ENCODE data around the gene WWOX. TPM values are rescaled to one million over a fixed set of nuclear protein-coding genes. Genes with fewer than 3 reads are reported as not detected.
"Not testable (repeated sequence)": the region's sequence is repeated elsewhere in the genome, so short reads cannot be mapped to it uniquely, and the experiment has no call there.

The WWOX gene
- total RNA-seq = 11.0 and 12.6 TPM in 2 replicates

GRCh38 chr16:78099271-78100111 is at the start of gene WWOX:
Gene WWOX, plus strand, starts transcription at chr16:78099654.
- FAIRE-seq (no peak), DNase-seq (ENCODE audit: low read depth) (peak; percentile 95)
- Histone ChIP-seq H3K4me3 (ENCODE audit: low read depth, low read length) (peak within 1 kb of the TSS; percentile 99), H3K36me3 (ENCODE audit: control insufficient read depth, insufficient read depth, low read length) (no peaks in the 10 kb centered on the region), H3K27me3 (ENCODE audit: control insufficient read depth, insufficient read depth, low read length) (no peaks in the 10 kb centered on the region)
- peak; percentile 94 for TF ChIP-seq CTCF (IDR thresholded peaks at IDR 0.05; ENCODE audit: insufficient read depth, low read length, severe bottlenecking)

- Histone ChIP-seq H3K4me3 (ENCODE audit: low read depth, low read length) (no peak overlapping the region), H3K36me3 (ENCODE audit: control insufficient read depth, insufficient read depth, low read length) (no peaks in the 10 kb centered on the region), H3K27me3 (ENCODE audit: control insufficient read depth, insufficient read depth, low read length) (no peaks in the 10 kb centered on the region)
- DNase-seq (ENCODE audit: low read depth) (no peak), FAIRE-seq (no peak)
- TF ChIP-seq CTCF (IDR thresholded peaks at IDR 0.05; ENCODE audit: insufficient read depth, low read length, severe bottlenecking) = no peak
Observed at GRCh38 chr16:78050734-78051400, 48.6 kb upstream of the WWOX start.

GRCh38 chr16:78057803-78058564 is 41.5 kb upstream of the WWOX start:
- no peak for FAIRE-seq
- Histone ChIP-seq H3K27me3 (ENCODE audit: control insufficient read depth, insufficient read depth, low read length) (no peaks in the 10 kb centered on the region), H3K4me3 (ENCODE audit: low read depth, low read length) (no peak overlapping the region), H3K36me3 (ENCODE audit: control insufficient read depth, insufficient read depth, low read length) (no peaks in the 10 kb centered on the region)
- no peak for DNase-seq (ENCODE audit: low read depth)
- no peak for TF ChIP-seq CTCF (IDR thresholded peaks at IDR 0.05; ENCODE audit: insufficient read depth, low read length, severe bottlenecking)

- not testable (repeated sequence) for DNase-seq (ENCODE audit: low read depth); H3K27me3 ChIP-seq (ENCODE audit: control insufficient read depth, insufficient read depth, low read length); H3K4me3 ChIP-seq (ENCODE audit: low read depth, low read length); H3K36me3 ChIP-seq (ENCODE audit: control insufficient read depth, insufficient read depth, low read length); FAIRE-seq
Observed at GRCh38 chr16:78059806-78060205, 39.6 kb upstream of the WWOX start.

- Histone ChIP-seq H3K36me3 (ENCODE audit: control insufficient read depth, insufficient read depth, low read length) (no peaks in the 10 kb centered on the region), H3K4me3 (ENCODE audit: low read depth, low read length) (no peak overlapping the region), H3K27me3 (ENCODE audit: control insufficient read depth, insufficient read depth, low read length) (no peaks in the 10 kb centered on the region)
- TF ChIP-seq CTCF (IDR thresholded peaks at IDR 0.05; ENCODE audit: insufficient read depth, low read length, severe bottlenecking) = no peak
- no peak for FAIRE-seq
- no peak for DNase-seq (ENCODE audit: low read depth)
Observed at GRCh38 chr16:78060295-78060694, 39.2 kb upstream of the WWOX start.

- no peak overlapping the region for H3K4me3 ChIP-seq (ENCODE audit: low read depth, low read length)
- no peaks in the 10 kb centered on the region for H3K27me3 ChIP-seq (ENCODE audit: control insufficient read depth, insufficient read depth, low read length)
- DNase-seq (ENCODE audit: low read depth) (no peak), FAIRE-seq (no peak)
- TF ChIP-seq CTCF (IDR thresholded peaks at IDR 0.05; ENCODE audit: insufficient read depth, low read length, severe bottlenecking) = no peak
- H3K36me3 ChIP-seq (ENCODE audit: control insufficient read depth, insufficient read depth, low read length) = no peaks in the 10 kb centered on the region
Observed at GRCh38 chr16:78060809-78061208, 38.6 kb upstream of the WWOX start.

Data from bronchial epithelial cell (primary cell).